Measurements from ENCODE around the gene PLA2G4A. TPM values are rescaled to one million over a fixed set of nuclear protein-coding genes. Genes with fewer than 3 reads are reported as not detected.

The PLA2G4A gene
- total and polyA plus RNA-seq, 2 donors (not counting 1 experiment from before 2014, with no cell fraction given), result 0.15 TPM; not detected in 1

DNA sequence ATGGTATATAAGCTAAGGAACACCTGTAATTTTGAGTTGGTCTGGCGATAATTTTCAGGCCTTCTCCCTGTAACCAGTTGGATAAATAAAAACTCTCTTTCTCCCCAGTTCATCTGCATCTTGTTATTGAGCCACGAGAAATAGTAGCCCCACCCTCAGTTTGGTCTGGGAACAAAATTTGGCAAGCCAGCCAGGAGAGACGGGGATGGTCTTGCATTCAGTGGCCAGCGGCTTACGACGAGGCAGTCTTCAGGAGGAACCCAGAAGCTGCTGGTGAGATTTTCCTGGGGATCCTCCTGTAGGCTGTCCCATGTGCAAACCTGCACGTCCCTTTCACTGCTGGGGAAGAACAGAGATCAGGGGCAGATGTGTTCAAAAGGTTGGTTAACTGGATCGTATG lies 174.6 kb downstream of the PLA2G4A start:
- ATAC-seq (ENCODE audit: low read depth), result no peak

DNA sequence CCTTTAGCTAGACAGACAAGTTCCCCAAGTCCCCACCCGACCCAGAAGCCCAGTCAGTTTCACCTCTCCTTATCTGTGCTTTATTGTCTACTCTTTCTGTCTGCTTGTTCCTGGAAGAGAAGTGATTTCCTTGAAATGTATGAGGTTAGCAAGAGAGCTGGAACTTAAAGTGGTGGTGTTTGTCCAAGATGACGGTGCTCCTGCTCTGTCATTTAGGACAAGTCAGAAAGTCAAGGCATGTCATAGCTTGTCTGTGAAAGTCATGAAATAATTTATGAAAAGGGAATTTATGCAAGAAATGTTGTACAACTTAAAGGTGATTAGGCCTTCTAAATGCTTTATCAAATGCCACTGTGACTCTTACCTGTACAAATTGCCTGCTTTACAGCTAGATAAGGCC lies 178.1 kb downstream of the PLA2G4A start:
- Histone ChIP-seq H3K79me2 (ENCODE audit: control insufficient read depth, insufficient read depth, low read length) (no peaks in the 10 kb centered on the region), H3K9ac (ENCODE audit: low read length) (no peak overlapping the region), H3K4me2 (replicated peaks; ENCODE audit: low read depth, low read length, poor library complexity, severe bottlenecking) (no peak overlapping the region), H3K27ac (ENCODE audit: low read length in 2 of 2) (no peak overlapping the region), H3K36me3 (replicated peaks in 1 of 2; ENCODE audit: control extremely low read depth in 1 of 2, control insufficient read depth in 1 of 2, extremely low read depth in 1 of 2, insufficient read depth in 2 of 2, low read length in 1 of 2) (no peaks in the 10 kb centered on the region), H4K20me1 (ENCODE audit: control insufficient read depth, insufficient read depth, low read length, poor library complexity, severe bottlenecking) (no peaks in the 10 kb centered on the region), H3K9me3 (ENCODE audit: control extremely low read depth in 1 of 3, control insufficient read depth in 2 of 3, insufficient read depth in 1 of 3, low read length in 2 of 3) (peaks cover 3 to 6% (median 4%) of the 10 kb centered on the region in 3 donors), H3K4me1 (ENCODE audit: control insufficient read depth in 2 of 2, insufficient read depth in 2 of 2, low read length in 2 of 2) (no peaks in the 10 kb centered on the region), H2AFZ (ENCODE audit: insufficient read depth, low read depth, low read length, poor library complexity, severe bottlenecking) (no peak overlapping the region), H3K27me3 (replicated peaks in 1 of 4; ENCODE audit: control extremely low read depth in 1 of 4, control insufficient read depth in 3 of 4, insufficient read depth in 4 of 4, low read length in 3 of 4) (no peaks in the 10 kb centered on the region), H3K4me3 (ENCODE audit: control extremely low read depth in 1 of 5, extremely low read depth in 1 of 5, insufficient read depth in 1 of 5, low read depth in 2 of 5, low read length in 4 of 5) (no peak overlapping the region)
- DNase-seq (no peak), ATAC-seq (ENCODE audit: low read depth) (no peak)
- intact Hi-C loops (cut with micrococcal nuclease), result no loop called here
- H3K27ac Mint-ChIP-seq, result no peak overlapping the region
- TF ChIP-seq EZH2 (IDR thresholded peaks at IDR 0.05; ENCODE audit: borderline replicate concordance, insufficient read depth, low read depth, low read length, poor library complexity, severe bottlenecking), result no peak
- no peak for TF ChIP-seq CTCF (IDR thresholded peaks at IDR 0.05)
- no peaks in the 10 kb centered on the region for H3K27me3 Mint-ChIP-seq
- CTCF ChIA-PET, result no interaction called here
- H3K4me1 Mint-ChIP-seq, result no peaks in the 10 kb centered on the region
- no peak overlapping the region for H3K4me3 Mint-ChIP-seq
- WGBS (ENCODE audit: insufficient coverage), result 88% methylated on average over 1 of the region's 2 CpGs
- POLR2A ChIA-PET, result no interaction called here
- H3K9me3 Mint-ChIP-seq (ENCODE audit: insufficient read depth), result peaks cover 1% of the 10 kb centered on the region

More for the DNA sequence above, 174.6 kb downstream of the PLA2G4A start:
- Mint-ChIP-seq H3K9me3 (ENCODE audit: insufficient read depth) (peaks cover 1% of the 10 kb centered on the region), H3K4me1 (no peaks in the 10 kb centered on the region), H3K27me3 (no peaks in the 10 kb centered on the region), H3K27ac (no peak overlapping the region), H3K4me3 (no peak overlapping the region)
- Histone ChIP-seq H3K27me3 (replicated peaks in 1 of 4; ENCODE audit: control extremely low read depth in 1 of 4, control insufficient read depth in 3 of 4, insufficient read depth in 4 of 4, low read length in 3 of 4) (no peaks in the 10 kb centered on the region), H2AFZ (ENCODE audit: insufficient read depth, low read depth, low read length, poor library complexity, severe bottlenecking) (no peak overlapping the region), H3K4me2 (replicated peaks; ENCODE audit: low read depth, low read length, poor library complexity, severe bottlenecking) (no peak overlapping the region), H3K27ac (ENCODE audit: low read length in 2 of 2) (no peak overlapping the region), H3K36me3 (replicated peaks in 1 of 2; ENCODE audit: control extremely low read depth in 1 of 2, control insufficient read depth in 1 of 2, extremely low read depth in 1 of 2, insufficient read depth in 2 of 2, low read length in 1 of 2) (no peaks in the 10 kb centered on the region), H3K9ac (ENCODE audit: low read length) (no peak overlapping the region), H3K4me3 (ENCODE audit: control extremely low read depth in 1 of 5, extremely low read depth in 1 of 5, insufficient read depth in 1 of 5, low read depth in 2 of 5, low read length in 4 of 5) (no peak overlapping the region), H3K9me3 (ENCODE audit: control extremely low read depth in 1 of 3, control insufficient read depth in 2 of 3, insufficient read depth in 1 of 3, low read length in 2 of 3) (peaks cover 2 to 4% (median 3%) of the 10 kb centered on the region in 3 donors), H3K79me2 (ENCODE audit: control insufficient read depth, insufficient read depth, low read length) (no peaks in the 10 kb centered on the region), H3K4me1 (ENCODE audit: control insufficient read depth in 2 of 2, insufficient read depth in 2 of 2, low read length in 2 of 2) (no peaks in the 10 kb centered on the region), H4K20me1 (ENCODE audit: control insufficient read depth, insufficient read depth, low read length, poor library complexity, severe bottlenecking) (no peaks in the 10 kb centered on the region)
- no peak for TF ChIP-seq EZH2 (IDR thresholded peaks at IDR 0.05; ENCODE audit: borderline replicate concordance, insufficient read depth, low read depth, low read length, poor library complexity, severe bottlenecking)
- no peak for TF ChIP-seq CTCF (IDR thresholded peaks at IDR 0.05)
- no peak for DNase-seq
- intact Hi-C loops (cut with micrococcal nuclease), result no loop called here
- WGBS (ENCODE audit: insufficient coverage), result 96% methylated on average over 7 of the region's 8 CpGs
- ChIA-PET CTCF (no interaction called here), POLR2A (no interaction called here)

Measured in B cell (primary cell).